ENCODE results near the gene RECK.

RECK gene

GRCh38 chr9:36029202-36029601 is 7.5 kb upstream of the RECK start:
- no peak for DNase-seq (ENCODE audit: low read depth)
- no peak for TF ChIP-seq CTCF (IDR thresholded peaks at IDR 0.05; ENCODE audit: insufficient read depth, low read depth, low read length, missing control alignments)
- no peak overlapping the region for H3K4me3 ChIP-seq (ENCODE audit: low read length)

- peak; percentile 96 for DNase-seq (ENCODE audit: low read depth)
- TF ChIP-seq CTCF (IDR thresholded peaks at IDR 0.05; ENCODE audit: insufficient read depth, low read depth, low read length, missing control alignments): no peak
- no peak overlapping the region for H3K4me3 ChIP-seq (ENCODE audit: low read length)
Measured at GRCh38 chr9:36029765-36030528, 6.8 kb upstream of the RECK start.

- TF ChIP-seq CTCF (IDR thresholded peaks at IDR 0.05; ENCODE audit: insufficient read depth, low read depth, low read length, missing control alignments): no peak
Measured at GRCh38 chr9:36030871-36031270, 5.8 kb upstream of the RECK start.

GRCh38 chr9:36031774-36032555 is 4.7 kb upstream of the RECK start:
- DNase-seq (ENCODE audit: low read depth): no peak
- TF ChIP-seq CTCF (IDR thresholded peaks at IDR 0.05; ENCODE audit: insufficient read depth, low read depth, low read length, missing control alignments): no peak

More at GRCh38 chr9:36030871-36031270, 5.8 kb upstream of the RECK start:
- DNase-seq (ENCODE audit: low read depth): no peak
- H3K4me3 ChIP-seq (ENCODE audit: low read length): no peak overlapping the region

GRCh38 chr9:36033788-36034187 is 2.9 kb upstream of the RECK start:
- H3K4me3 ChIP-seq (ENCODE audit: low read length): no peak overlapping the region
- no peak for TF ChIP-seq CTCF (IDR thresholded peaks at IDR 0.05; ENCODE audit: insufficient read depth, low read depth, low read length, missing control alignments)

More at GRCh38 chr9:36031774-36032555, 4.7 kb upstream of the RECK start:
- no peak overlapping the region for H3K4me3 ChIP-seq (ENCODE audit: low read length)

GRCh38 chr9:36034234-36034633 is 2.5 kb upstream of the RECK start:
- no peak for DNase-seq (ENCODE audit: low read depth)
- no peak overlapping the region for H3K4me3 ChIP-seq (ENCODE audit: low read length)
- no peak for TF ChIP-seq CTCF (IDR thresholded peaks at IDR 0.05; ENCODE audit: insufficient read depth, low read depth, low read length, missing control alignments)

More at GRCh38 chr9:36033788-36034187, 2.9 kb upstream of the RECK start:
- no peak for DNase-seq (ENCODE audit: low read depth)

Data from epithelial cell of esophagus (primary cell).